H9 (cell line): Measurements from ENCODE around the gene LHX4. TPM values are rescaled to one million over a fixed set of nuclear protein-coding genes. Genes with fewer than 3 reads are reported as not detected.
A peak's percentile ranks its signal among the peaks of the same experiment; 100 is the strongest.

ENCODE experiments used
- DNase-seq: peaks from one replicate; pipeline ENCODE4 v3.0.0-alpha.2; 2017
- H2AFZ ChIP-seq: one replicate; pipeline ENCODE4 v1.6.1; 2013; ENCODE audit warnings: mild to moderate bottlenecking, low read length, control low read depth, moderate library complexity
- H2AK5ac ChIP-seq: 2 replicates; pipeline ENCODE4 v1.6.1; 2013; ENCODE audit warnings: low read length, control low read depth, mixed read lengths; ENCODE audit not compliant: insufficient read length
- H2BK120ac ChIP-seq: one replicate; pipeline ENCODE4 v1.6.1; 2013; ENCODE audit warnings: low read depth, mild to moderate bottlenecking, low read length, control low read depth, inconsistent platforms; ENCODE audit not compliant: poor library complexity, severe bottlenecking
- H2BK12ac ChIP-seq: 2 replicates; pipeline ENCODE4 v1.6.1; 2013; ENCODE audit warnings: low read length, control low read depth, mixed read lengths, low read depth; ENCODE audit not compliant: insufficient read length
- H2BK15ac ChIP-seq: 2 replicates; pipeline ENCODE4 v1.6.1; 2013; ENCODE audit warnings: low read depth, low read length, control low read depth
- H2BK20ac ChIP-seq: one replicate; pipeline ENCODE4 v1.6.1; 2013; ENCODE audit warnings: low read depth, mild to moderate bottlenecking, low read length, control low read depth, inconsistent platforms; ENCODE audit not compliant: poor library complexity, severe bottlenecking
- H2BK5ac ChIP-seq: 2 replicates; pipeline ENCODE4 v1.6.1; 2013; ENCODE audit warnings: low read length, control low read depth, mixed read lengths; ENCODE audit not compliant: insufficient read length
- H3K14ac ChIP-seq: 2 replicates; pipeline ENCODE4 v1.6.1; 2013; ENCODE audit warnings: low read length, control low read depth; ENCODE audit not compliant: insufficient read depth
- H3K18ac ChIP-seq: 2 replicates; pipeline ENCODE4 v1.6.1; 2013; ENCODE audit warnings: low read depth, mild to moderate bottlenecking, mixed read lengths, low read length, control low read depth; ENCODE audit not compliant: insufficient read length
- H3K23ac ChIP-seq: 2 replicates; pipeline ENCODE4 v1.6.1; 2013; ENCODE audit warnings: low read length, control low read depth, mixed read lengths, low read depth; ENCODE audit not compliant: insufficient read length
- H3K23me2 ChIP-seq: 2 replicates; pipeline ENCODE4 v1.6.1; 2013; ENCODE audit warnings: low read depth, mild to moderate bottlenecking, mixed read lengths, low read length, control low read depth; ENCODE audit not compliant: insufficient read length, poor library complexity, severe bottlenecking
- H3K27ac ChIP-seq: 2 replicates; pipeline ENCODE4 v1.5.1; 2013; ENCODE audit warnings: low read length, control low read depth, mixed read lengths, low read depth; ENCODE audit not compliant: insufficient read length
- H3K27me3 ChIP-seq: 2 replicates; pipeline ENCODE4 v1.6.1; 2013; ENCODE audit warnings: low read length, control low read depth, inconsistent platforms; ENCODE audit not compliant: insufficient read depth
- H3K4ac ChIP-seq: 2 replicates; pipeline ENCODE4 v1.6.1; 2013; ENCODE audit warnings: low read depth, mild to moderate bottlenecking, control low read depth, inconsistent platforms, low read length, moderate library complexity
- H3K4me1 ChIP-seq: 2 replicates; pipeline ENCODE4 v1.6.1; 2013; ENCODE audit warnings: low read length, control low read depth, inconsistent platforms; ENCODE audit not compliant: insufficient read depth
- H3K4me2 ChIP-seq: 2 replicates; pipeline ENCODE4 v1.6.1; 2013; ENCODE audit warnings: low read length, control low read depth, mixed read lengths; ENCODE audit not compliant: insufficient read length, insufficient read depth
- H3K56ac ChIP-seq: 2 replicates; pipeline ENCODE4 v1.6.1; 2013; ENCODE audit warnings: low read depth, mild to moderate bottlenecking, mixed read lengths, low read length, control low read depth; ENCODE audit not compliant: insufficient read length
- H3K79me1 ChIP-seq: 2 replicates; pipeline ENCODE4 v1.6.1; 2013; ENCODE audit warnings: low read depth, mild to moderate bottlenecking, moderate library complexity, low read length, control low read depth, inconsistent platforms; ENCODE audit not compliant: insufficient read depth, poor library complexity, severe bottlenecking
- H3K79me2 ChIP-seq: 2 replicates; pipeline ENCODE4 v1.6.1; 2013; ENCODE audit warnings: low read length, control low read depth, inconsistent platforms; ENCODE audit not compliant: insufficient read depth
- H3K9ac ChIP-seq: 2 replicates; pipeline ENCODE4 v1.6.1; 2013; ENCODE audit warnings: low read length, control low read depth, mixed read lengths; ENCODE audit not compliant: insufficient read length; ENCODE audit errors: extremely low read depth
- H3K9me3 ChIP-seq: one replicate; pipeline ENCODE4 v1.6.1; 2013; ENCODE audit warnings: low read depth, low read length, inconsistent platforms; ENCODE audit not compliant: control insufficient read depth
- H3T11ph ChIP-seq: one replicate; pipeline ENCODE4 v1.6.1; 2013; ENCODE audit warnings: mild to moderate bottlenecking, low read length, control low read depth, inconsistent platforms
- H4K20me1 ChIP-seq: one replicate; pipeline ENCODE4 v1.6.1; 2013; ENCODE audit not compliant: control insufficient read depth, insufficient read length, insufficient read depth
- H4K5ac ChIP-seq: 2 replicates; pipeline ENCODE4 v1.6.1; 2013; ENCODE audit warnings: low read depth, mild to moderate bottlenecking, mixed read lengths, low read length, control low read depth; ENCODE audit not compliant: insufficient read length
- H4K8ac ChIP-seq: replicated peaks from 2 replicates; pipeline ENCODE4 v1.6.1; 2013; ENCODE audit warnings: low read length, control low read depth, mixed read lengths, low read depth; ENCODE audit not compliant: insufficient read length
- H4K91ac ChIP-seq: 2 replicates; pipeline ENCODE4 v1.6.1; 2013; ENCODE audit warnings: low read depth, mild to moderate bottlenecking, moderate library complexity, mixed read lengths, low read length, control low read depth; ENCODE audit not compliant: insufficient read length
- H3K27ac Mint-ChIP-seq, 3 experiments: 2 replicates in 2 of 3; 3 replicates in 1 of 3; pipeline ENCODE4 v1.8.0; 2020 to 2021; ENCODE audit warnings: mixed read lengths in 3 of 3, mild to moderate bottlenecking in 1 of 3, moderate library complexity in 1 of 3
- H3K27me3 Mint-ChIP-seq: 2 replicates; pipeline ENCODE4 v1.8.0; 2021; ENCODE audit warnings: low read depth, mild to moderate bottlenecking, moderate library complexity, mixed read lengths
- H3K36me3 Mint-ChIP-seq, 3 experiments: 2 replicates in 2 of 3; 3 replicates in 1 of 3; pipeline ENCODE4 v1.8.0; 2020 to 2021; ENCODE audit warnings: low read depth in 3 of 3, mixed read lengths in 3 of 3; ENCODE audit not compliant: insufficient read depth in 1 of 3
- H3K4me1 Mint-ChIP-seq, 2 experiments: 2 replicates each; pipeline ENCODE4 v1.8.0; 2020; ENCODE audit warnings: mixed read lengths in 2 of 2
- H3K4me3 Mint-ChIP-seq, 2 experiments: 2 replicates in 1 of 2; 3 replicates in 1 of 2; pipeline ENCODE4 v1.8.0; 2020 to 2021; ENCODE audit warnings: mild to moderate bottlenecking in 2 of 2, mixed read lengths in 2 of 2, moderate library complexity in 1 of 2
- H3K9me3 Mint-ChIP-seq, 2 experiments: 2 replicates in 1 of 2; 3 replicates in 1 of 2; pipeline ENCODE4 v1.8.0; 2020; ENCODE audit warnings: mild to moderate bottlenecking in 2 of 2, mixed read lengths in 2 of 2, moderate library complexity in 1 of 2
- WGBS: extraction: QIAGEN DNeasy Blood & Tissue Kit; methylation state at CpG from one replicate; pipeline ENCODE4 v1.1.7; 2013; ENCODE audit warnings: missing lambda C conversion rate, low lambda C conversion rate, mixed read lengths; ENCODE audit not compliant: insufficient read length; ENCODE audit errors: extremely low coverage; 5-methylcytosine and 5-hydroxymethylcytosine counted together
- total RNA-seq: library from RNA; stranded (reverse); gene quantifications from 2 replicates; pipeline ENCODE4 v1.2.1, GENCODE V29; 2021
- TF ChIP-seq, protein P1 (sequence below): fragments of 200-600 bp; sonication (generic); conservative IDR thresholded peaks from 3 replicates; pipeline ENCODE4 v1.8.0; 2021; ENCODE audit warnings: antibody characterized with exemption, mild to moderate bottlenecking

Gene LHX4
- total RNA-seq, 1 experiment from 2014 or later, result 1.9 TPM

DNA sequence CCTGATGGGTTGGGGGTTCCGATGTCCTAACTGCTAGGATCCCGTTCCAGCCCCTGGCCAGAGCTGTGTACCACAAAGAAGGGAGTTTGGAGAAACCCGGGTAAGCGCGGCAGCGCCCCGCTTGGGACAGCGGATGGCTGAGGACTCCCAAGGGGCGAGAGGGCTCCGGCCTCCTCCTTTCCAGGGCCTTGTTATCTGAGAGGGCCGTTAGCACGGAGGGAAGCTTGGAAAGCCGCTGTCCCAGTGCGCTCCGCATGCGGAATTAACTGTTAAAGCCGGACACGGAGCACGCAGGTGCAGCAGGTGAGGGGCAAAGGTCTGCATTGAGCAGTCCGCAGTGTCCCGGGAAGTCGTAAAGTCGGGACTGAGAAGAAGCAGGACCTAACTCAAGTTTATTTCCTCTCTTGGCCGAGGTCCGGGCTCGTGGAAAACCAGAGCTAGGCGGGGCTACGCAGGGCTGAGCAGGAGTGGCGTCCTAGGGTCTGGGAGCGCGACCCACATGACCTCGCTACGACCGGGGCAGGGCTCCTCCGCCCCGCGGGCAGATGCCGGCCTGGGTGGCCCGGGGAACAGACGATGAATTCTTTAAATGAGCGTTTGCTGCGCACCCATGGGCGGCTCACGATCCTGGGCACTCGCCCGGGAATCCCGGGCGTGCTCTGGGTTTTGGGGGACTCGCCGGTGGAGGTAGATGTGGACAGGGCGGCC lies 4.5 kb downstream of the LHX4 start:
- no peak overlapping the region for H2BK12ac ChIP-seq
- H3K14ac ChIP-seq, result no peak overlapping the region
- H2BK15ac ChIP-seq, result no peak overlapping the region; the same call in 1 of the 2 replicates
- no peak overlapping the region for H2AK5ac ChIP-seq
- H3T11ph ChIP-seq, result no peak overlapping the region
- no peaks in the 10 kb centered on the region for H4K20me1 ChIP-seq
- Mint-ChIP-seq H3K36me3 (no peaks in the 10 kb centered on the region; a peak in 1 of 7 replicates), H3K27ac (peak overlapping the region in 1 of 3 experiments; percentile 65; a peak in 1 of 7 replicates), H3K4me3 (peak overlapping the region; percentile 55 to 89), H3K9me3 (no peaks in the 10 kb centered on the region; a peak in 1 of 5 replicates), H3K27me3 (peaks cover 91% of the 10 kb centered on the region), H3K4me1 (peaks cover 71 to 72% of the 10 kb centered on the region in 2 experiments)
- H4K5ac ChIP-seq, result no peak overlapping the region
- H3K79me2 ChIP-seq, result no peaks in the 10 kb centered on the region
- H3K9me3 ChIP-seq, result no peaks in the 10 kb centered on the region
- H3K27ac ChIP-seq, result no peak overlapping the region
- WGBS, result no CpG with 5 or more reads among the region's 51 CpGs
- no peak overlapping the region for H3K56ac ChIP-seq
- H3K23ac ChIP-seq, result no peak overlapping the region
- H3K23me2 ChIP-seq, result peaks cover 46% of the 10 kb centered on the region
- peaks cover 17% of the 10 kb centered on the region for H3K4me1 ChIP-seq
- H3K9ac ChIP-seq, result no peak overlapping the region
- H2BK20ac ChIP-seq, result no peak overlapping the region
- peak; percentile 80 for DNase-seq
- H3K4me2 ChIP-seq, result peak overlapping the region; percentile 67
- peaks cover 68% of the 10 kb centered on the region for H3K27me3 ChIP-seq
- TF ChIP-seq, protein P1, sequence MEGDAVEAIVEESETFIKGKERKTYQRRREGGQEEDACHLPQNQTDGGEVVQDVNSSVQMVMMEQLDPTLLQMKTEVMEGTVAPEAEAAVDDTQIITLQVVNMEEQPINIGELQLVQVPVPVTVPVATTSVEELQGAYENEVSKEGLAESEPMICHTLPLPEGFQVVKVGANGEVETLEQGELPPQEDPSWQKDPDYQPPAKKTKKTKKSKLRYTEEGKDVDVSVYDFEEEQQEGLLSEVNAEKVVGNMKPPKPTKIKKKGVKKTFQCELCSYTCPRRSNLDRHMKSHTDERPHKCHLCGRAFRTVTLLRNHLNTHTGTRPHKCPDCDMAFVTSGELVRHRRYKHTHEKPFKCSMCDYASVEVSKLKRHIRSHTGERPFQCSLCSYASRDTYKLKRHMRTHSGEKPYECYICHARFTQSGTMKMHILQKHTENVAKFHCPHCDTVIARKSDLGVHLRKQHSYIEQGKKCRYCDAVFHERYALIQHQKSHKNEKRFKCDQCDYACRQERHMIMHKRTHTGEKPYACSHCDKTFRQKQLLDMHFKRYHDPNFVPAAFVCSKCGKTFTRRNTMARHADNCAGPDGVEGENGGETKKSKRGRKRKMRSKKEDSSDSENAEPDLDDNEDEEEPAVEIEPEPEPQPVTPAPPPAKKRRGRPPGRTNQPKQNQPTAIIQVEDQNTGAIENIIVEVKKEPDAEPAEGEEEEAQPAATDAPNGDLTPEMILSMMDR, result no peak
- H2BK120ac ChIP-seq, result no peak overlapping the region
- H3K18ac ChIP-seq, result no peak overlapping the region
- H4K8ac ChIP-seq, result no peak overlapping the region
- no peak overlapping the region for H2AFZ ChIP-seq
- no peak overlapping the region for H4K91ac ChIP-seq
- no peak overlapping the region for H2BK5ac ChIP-seq
- no peak overlapping the region for H3K4ac ChIP-seq
- no peaks in the 10 kb centered on the region for H3K79me1 ChIP-seq
